GM12891 (cell line): Measurements from ENCODE around the gene CDC23.

Experiments
- POLR2A ChIP-seq: IDR thresholded peaks from 2 replicates; pipeline ENCODE4 v1.6.1; 2011; ENCODE audit warnings: low read depth, low read length, control low read depth
- POLR2AphosphoS5 ChIP-seq: IDR thresholded peaks from 2 replicates; pipeline ENCODE4 v1.6.1; 2011; ENCODE audit warnings: low read depth, low read length, control low read depth
- POU2F2 ChIP-seq: IDR thresholded peaks from 2 replicates; pipeline ENCODE4 v1.6.1; 2011; ENCODE audit warnings: low read depth, mild to moderate bottlenecking, control low read depth, low read length, moderate library complexity
- SPI1 ChIP-seq: IDR thresholded peaks from 2 replicates; pipeline ENCODE4 v1.6.1; 2011; ENCODE audit warnings: low read depth, low read length, control low read depth
- TAF1 ChIP-seq: IDR thresholded peaks from 2 replicates; pipeline ENCODE4 v1.6.1; 2011; ENCODE audit warnings: low read depth, low read length, control low read depth

DNA sequence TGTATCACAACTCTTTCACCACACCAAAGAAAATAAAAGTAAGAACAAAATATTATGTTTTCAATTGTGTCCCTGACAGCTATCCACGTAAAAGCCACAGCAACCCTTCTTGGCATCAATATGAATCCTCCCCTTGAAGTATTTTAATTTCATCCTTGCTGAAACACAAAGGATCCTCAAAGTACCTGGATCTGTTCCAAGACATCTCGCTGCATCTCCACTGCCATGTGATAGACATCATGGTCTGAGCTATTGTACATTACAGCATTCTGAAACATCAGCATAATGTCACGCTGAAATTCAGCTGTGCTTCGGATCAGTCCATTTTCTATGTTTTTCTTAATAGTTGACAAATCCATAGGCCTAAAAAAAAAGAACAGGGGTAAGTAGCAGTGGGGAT lies 52.4 kb downstream of the CDC23 start:
- TF ChIP-seq POLR2A (no peak), TAF1 (no peak), POLR2AphosphoS5 (no peak), SPI1 (no peak), POU2F2 (no peak)
